Frontal cortex (tissue), 4 donors: ENCODE data around the gene LONRF2. TPM values are rescaled to one million over a fixed set of nuclear protein-coding genes. Genes with fewer than 3 reads are reported as not detected.

Experiments used
- DNase-seq, 2 donors: peaks; one replicate each; pipeline ENCODE4 v3.0.0; 2012; ENCODE audit warnings: low spot score in 2 of 2
- FAIRE-seq: peaks from 2 replicates; lab custom pipeline; 2012; peaks lifted over from hg19 to GRCh38; lab: Jason Lieb, UNC
- total RNA-seq: library from RNA; depleted of rRNA; stranded (reverse); fragments of >200 nt; gene quantifications from one replicate; pipeline ENCODE4 v1.2.3, GENCODE V29; 2014
- donor health status: control.
- donor health status: control.
- donor health status: control.

Gene LONRF2
- total RNA-seq, 1 donor from 2014 or later, result 47.3 TPM

GRCh38 chr2:100303744-100304143 lies 18.6 kb downstream of the LONRF2 start:
- FAIRE-seq, result no peak
- no peak for DNase-seq

GRCh38 chr2:100302585-100302892 lies 19.8 kb downstream of the LONRF2 start:
- no peak for FAIRE-seq

GRCh38 chr2:100301881-100302584 lies 20.3 kb downstream of the LONRF2 start:
- no peak for DNase-seq
- FAIRE-seq, result no peak

More at GRCh38 chr2:100302585-100302892, 19.8 kb downstream of the LONRF2 start:
- DNase-seq, result no peak

GRCh38 chr2:100299548-100299947 lies 22.8 kb downstream of the LONRF2 start:
- DNase-seq (no peak), FAIRE-seq (no peak)

GRCh38 chr2:100297511-100297910 lies 24.8 kb downstream of the LONRF2 start:
- DNase-seq (no peak), FAIRE-seq (no peak)

- DNase-seq, result no peak
- FAIRE-seq, result no peak
Observed at GRCh38 chr2:100294162-100294497, 28.2 kb downstream of the LONRF2 start.

GRCh38 chr2:100293341-100294161 lies 28.8 kb downstream of the LONRF2 start:
- DNase-seq, result no peak

GRCh38 chr2:100292022-100292580 lies 30.2 kb downstream of the LONRF2 start:
- FAIRE-seq (no peak), DNase-seq (no peak)

More at GRCh38 chr2:100293341-100294161, 28.8 kb downstream of the LONRF2 start:
- FAIRE-seq, result no peak

- FAIRE-seq (no peak), DNase-seq (no peak)
Observed at GRCh38 chr2:100291152-100291970, 30.9 kb downstream of the LONRF2 start.

- DNase-seq (no peak), FAIRE-seq (no peak)
Observed at GRCh38 chr2:100290718-100291151, 31.6 kb downstream of the LONRF2 start.

GRCh38 chr2:100289020-100289419 lies 33.3 kb downstream of the LONRF2 start:
- FAIRE-seq (no peak), DNase-seq (no peak)

GRCh38 chr2:100286318-100286717 lies 36.0 kb downstream of the LONRF2 start:
- DNase-seq (no peak), FAIRE-seq (no peak)

- FAIRE-seq, result no peak
- no peak for DNase-seq
Observed at GRCh38 chr2:100285691-100286090, 36.6 kb downstream of the LONRF2 start.

GRCh38 chr2:100285011-100285410 lies 37.3 kb downstream of the LONRF2 start:
- DNase-seq (no peak), FAIRE-seq (no peak)

GRCh38 chr2:100283724-100284501 lies 38.4 kb downstream of the LONRF2 start:
- FAIRE-seq, result no peak
- DNase-seq, result no peak

GRCh38 chr2:100281521-100282438 lies 40.5 kb downstream of the LONRF2 start:
- no peak for DNase-seq
- FAIRE-seq, result no peak

GRCh38 chr2:100279586-100280534 lies 42.4 kb downstream of the LONRF2 start:
- FAIRE-seq, result no peak
- no peak for DNase-seq
